H9 (cell line): ENCODE data around the gene PLPP1. TPM values are rescaled to one million over a fixed set of nuclear protein-coding genes. Genes with fewer than 3 reads are reported as not detected.

ENCODE experiments used
- DNase-seq: peaks from one replicate; pipeline ENCODE4 v3.0.0-alpha.2; 2017
- H2AFZ ChIP-seq: one replicate; pipeline ENCODE4 v1.6.1; 2013; ENCODE audit warnings: mild to moderate bottlenecking, low read length, control low read depth, moderate library complexity
- H2AK5ac ChIP-seq: 2 replicates; pipeline ENCODE4 v1.6.1; 2013; ENCODE audit warnings: low read length, control low read depth, mixed read lengths; ENCODE audit not compliant: insufficient read length
- H2BK120ac ChIP-seq: one replicate; pipeline ENCODE4 v1.6.1; 2013; ENCODE audit warnings: low read depth, mild to moderate bottlenecking, low read length, control low read depth, inconsistent platforms; ENCODE audit not compliant: poor library complexity, severe bottlenecking
- H2BK12ac ChIP-seq: 2 replicates; pipeline ENCODE4 v1.6.1; 2013; ENCODE audit warnings: low read length, control low read depth, mixed read lengths, low read depth; ENCODE audit not compliant: insufficient read length
- H2BK15ac ChIP-seq: 2 replicates; pipeline ENCODE4 v1.6.1; 2013; ENCODE audit warnings: low read depth, low read length, control low read depth
- H2BK20ac ChIP-seq: one replicate; pipeline ENCODE4 v1.6.1; 2013; ENCODE audit warnings: low read depth, mild to moderate bottlenecking, low read length, control low read depth, inconsistent platforms; ENCODE audit not compliant: poor library complexity, severe bottlenecking
- H2BK5ac ChIP-seq: 2 replicates; pipeline ENCODE4 v1.6.1; 2013; ENCODE audit warnings: low read length, control low read depth, mixed read lengths; ENCODE audit not compliant: insufficient read length
- H3K14ac ChIP-seq: 2 replicates; pipeline ENCODE4 v1.6.1; 2013; ENCODE audit warnings: low read length, control low read depth; ENCODE audit not compliant: insufficient read depth
- H3K18ac ChIP-seq: 2 replicates; pipeline ENCODE4 v1.6.1; 2013; ENCODE audit warnings: low read depth, mild to moderate bottlenecking, mixed read lengths, low read length, control low read depth; ENCODE audit not compliant: insufficient read length
- H3K23ac ChIP-seq: 2 replicates; pipeline ENCODE4 v1.6.1; 2013; ENCODE audit warnings: low read length, control low read depth, mixed read lengths, low read depth; ENCODE audit not compliant: insufficient read length
- H3K23me2 ChIP-seq: 2 replicates; pipeline ENCODE4 v1.6.1; 2013; ENCODE audit warnings: low read depth, mild to moderate bottlenecking, mixed read lengths, low read length, control low read depth; ENCODE audit not compliant: insufficient read length, poor library complexity, severe bottlenecking
- H3K27ac ChIP-seq: 2 replicates; pipeline ENCODE4 v1.5.1; 2013; ENCODE audit warnings: low read length, control low read depth, mixed read lengths, low read depth; ENCODE audit not compliant: insufficient read length
- H3K27me3 ChIP-seq: 2 replicates; pipeline ENCODE4 v1.6.1; 2013; ENCODE audit warnings: low read length, control low read depth, inconsistent platforms; ENCODE audit not compliant: insufficient read depth
- H3K4ac ChIP-seq: 2 replicates; pipeline ENCODE4 v1.6.1; 2013; ENCODE audit warnings: low read depth, mild to moderate bottlenecking, control low read depth, inconsistent platforms, low read length, moderate library complexity
- H3K4me1 ChIP-seq: 2 replicates; pipeline ENCODE4 v1.6.1; 2013; ENCODE audit warnings: low read length, control low read depth, inconsistent platforms; ENCODE audit not compliant: insufficient read depth
- H3K4me2 ChIP-seq: 2 replicates; pipeline ENCODE4 v1.6.1; 2013; ENCODE audit warnings: low read length, control low read depth, mixed read lengths; ENCODE audit not compliant: insufficient read length, insufficient read depth
- H3K56ac ChIP-seq: 2 replicates; pipeline ENCODE4 v1.6.1; 2013; ENCODE audit warnings: low read depth, mild to moderate bottlenecking, mixed read lengths, low read length, control low read depth; ENCODE audit not compliant: insufficient read length
- H3K79me1 ChIP-seq: 2 replicates; pipeline ENCODE4 v1.6.1; 2013; ENCODE audit warnings: low read depth, mild to moderate bottlenecking, moderate library complexity, low read length, control low read depth, inconsistent platforms; ENCODE audit not compliant: insufficient read depth, poor library complexity, severe bottlenecking
- H3K79me2 ChIP-seq: 2 replicates; pipeline ENCODE4 v1.6.1; 2013; ENCODE audit warnings: low read length, control low read depth, inconsistent platforms; ENCODE audit not compliant: insufficient read depth
- H3K9ac ChIP-seq: 2 replicates; pipeline ENCODE4 v1.6.1; 2013; ENCODE audit warnings: low read length, control low read depth, mixed read lengths; ENCODE audit not compliant: insufficient read length; ENCODE audit errors: extremely low read depth
- H3K9me3 ChIP-seq: one replicate; pipeline ENCODE4 v1.6.1; 2013; ENCODE audit warnings: low read depth, low read length, inconsistent platforms; ENCODE audit not compliant: control insufficient read depth
- H3T11ph ChIP-seq: one replicate; pipeline ENCODE4 v1.6.1; 2013; ENCODE audit warnings: mild to moderate bottlenecking, low read length, control low read depth, inconsistent platforms
- H4K20me1 ChIP-seq: one replicate; pipeline ENCODE4 v1.6.1; 2013; ENCODE audit not compliant: control insufficient read depth, insufficient read length, insufficient read depth
- H4K5ac ChIP-seq: 2 replicates; pipeline ENCODE4 v1.6.1; 2013; ENCODE audit warnings: low read depth, mild to moderate bottlenecking, mixed read lengths, low read length, control low read depth; ENCODE audit not compliant: insufficient read length
- H4K8ac ChIP-seq: replicated peaks from 2 replicates; pipeline ENCODE4 v1.6.1; 2013; ENCODE audit warnings: low read length, control low read depth, mixed read lengths, low read depth; ENCODE audit not compliant: insufficient read length
- H4K91ac ChIP-seq: 2 replicates; pipeline ENCODE4 v1.6.1; 2013; ENCODE audit warnings: low read depth, mild to moderate bottlenecking, moderate library complexity, mixed read lengths, low read length, control low read depth; ENCODE audit not compliant: insufficient read length
- H3K27ac Mint-ChIP-seq, 3 experiments: 2 replicates in 2 of 3; 3 replicates in 1 of 3; pipeline ENCODE4 v1.8.0; 2020 to 2021; ENCODE audit warnings: mixed read lengths in 3 of 3, mild to moderate bottlenecking in 1 of 3, moderate library complexity in 1 of 3
- H3K27me3 Mint-ChIP-seq: 2 replicates; pipeline ENCODE4 v1.8.0; 2021; ENCODE audit warnings: low read depth, mild to moderate bottlenecking, moderate library complexity, mixed read lengths
- H3K36me3 Mint-ChIP-seq, 3 experiments: 2 replicates in 2 of 3; 3 replicates in 1 of 3; pipeline ENCODE4 v1.8.0; 2020 to 2021; ENCODE audit warnings: low read depth in 3 of 3, mixed read lengths in 3 of 3; ENCODE audit not compliant: insufficient read depth in 1 of 3
- H3K4me1 Mint-ChIP-seq, 2 experiments: 2 replicates each; pipeline ENCODE4 v1.8.0; 2020; ENCODE audit warnings: mixed read lengths in 2 of 2
- H3K4me3 Mint-ChIP-seq, 2 experiments: 2 replicates in 1 of 2; 3 replicates in 1 of 2; pipeline ENCODE4 v1.8.0; 2020 to 2021; ENCODE audit warnings: mild to moderate bottlenecking in 2 of 2, mixed read lengths in 2 of 2, moderate library complexity in 1 of 2
- H3K9me3 Mint-ChIP-seq, 2 experiments: 2 replicates in 1 of 2; 3 replicates in 1 of 2; pipeline ENCODE4 v1.8.0; 2020; ENCODE audit warnings: mild to moderate bottlenecking in 2 of 2, mixed read lengths in 2 of 2, moderate library complexity in 1 of 2
- WGBS: extraction: QIAGEN DNeasy Blood & Tissue Kit; methylation state at CpG from one replicate; pipeline ENCODE4 v1.1.7; 2013; ENCODE audit warnings: missing lambda C conversion rate, low lambda C conversion rate, mixed read lengths; ENCODE audit not compliant: insufficient read length; ENCODE audit errors: extremely low coverage; 5-methylcytosine and 5-hydroxymethylcytosine counted together
- total RNA-seq: library from RNA; stranded (reverse); gene quantifications from 2 replicates; pipeline ENCODE4 v1.2.1, GENCODE V29; 2021
- TF ChIP-seq, protein P1 (sequence below): fragments of 200-600 bp; sonication (generic); conservative IDR thresholded peaks from 3 replicates; pipeline ENCODE4 v1.8.0; 2021; ENCODE audit warnings: antibody characterized with exemption, mild to moderate bottlenecking

PLPP1 gene
- total RNA-seq, 1 experiment from 2014 or later: 85.9 TPM

GRCh38 chr5:55570570-55570969 is 35.8 kb upstream of the PLPP1 start:
- Histone ChIP-seq H3K79me1 (no peaks in the 10 kb centered on the region), H4K20me1 (no peaks in the 10 kb centered on the region), H3K4ac (no peak overlapping the region), H3K23ac (no peak overlapping the region), H3K27ac (peak overlapping the region; percentile 14), H3K4me1 (peaks cover 8% of the 10 kb centered on the region; the same call in 1 of the 2 replicates), H4K8ac (no peak overlapping the region), H2BK12ac (no peak overlapping the region), H3K14ac (no peak overlapping the region), H4K5ac (no peak overlapping the region), H2BK15ac (no peak overlapping the region), H3K79me2 (no peaks in the 10 kb centered on the region), H3K9ac (no peak overlapping the region), H2BK5ac (no peak overlapping the region), H2AFZ (no peak overlapping the region), H3K9me3 (no peaks in the 10 kb centered on the region), H3K18ac (peak overlapping the region; percentile 52), H3T11ph (no peak overlapping the region), H4K91ac (no peak overlapping the region), H2BK20ac (no peak overlapping the region), H3K4me2 (no peak overlapping the region), H3K27me3 (no peaks in the 10 kb centered on the region), H3K23me2 (no peaks in the 10 kb centered on the region), H2BK120ac (no peak overlapping the region), H3K56ac (no peak overlapping the region), H2AK5ac (no peak overlapping the region)
- TF ChIP-seq, protein P1, sequence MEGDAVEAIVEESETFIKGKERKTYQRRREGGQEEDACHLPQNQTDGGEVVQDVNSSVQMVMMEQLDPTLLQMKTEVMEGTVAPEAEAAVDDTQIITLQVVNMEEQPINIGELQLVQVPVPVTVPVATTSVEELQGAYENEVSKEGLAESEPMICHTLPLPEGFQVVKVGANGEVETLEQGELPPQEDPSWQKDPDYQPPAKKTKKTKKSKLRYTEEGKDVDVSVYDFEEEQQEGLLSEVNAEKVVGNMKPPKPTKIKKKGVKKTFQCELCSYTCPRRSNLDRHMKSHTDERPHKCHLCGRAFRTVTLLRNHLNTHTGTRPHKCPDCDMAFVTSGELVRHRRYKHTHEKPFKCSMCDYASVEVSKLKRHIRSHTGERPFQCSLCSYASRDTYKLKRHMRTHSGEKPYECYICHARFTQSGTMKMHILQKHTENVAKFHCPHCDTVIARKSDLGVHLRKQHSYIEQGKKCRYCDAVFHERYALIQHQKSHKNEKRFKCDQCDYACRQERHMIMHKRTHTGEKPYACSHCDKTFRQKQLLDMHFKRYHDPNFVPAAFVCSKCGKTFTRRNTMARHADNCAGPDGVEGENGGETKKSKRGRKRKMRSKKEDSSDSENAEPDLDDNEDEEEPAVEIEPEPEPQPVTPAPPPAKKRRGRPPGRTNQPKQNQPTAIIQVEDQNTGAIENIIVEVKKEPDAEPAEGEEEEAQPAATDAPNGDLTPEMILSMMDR: no peak
- H3K4me1 Mint-ChIP-seq: peaks cover 37% of the 10 kb centered on the region in 2 experiments
- no peaks in the 10 kb centered on the region; the same call in 1 of the 2 replicates for H3K27me3 Mint-ChIP-seq
- no CpG with 5 or more reads among the region's 4 CpGs for WGBS
- H3K9me3 Mint-ChIP-seq: no peaks in the 10 kb centered on the region; a peak in 1 of 5 replicates
- peak overlapping the region; percentile 84 to 99 (median 97) for H3K27ac Mint-ChIP-seq
- H3K4me3 Mint-ChIP-seq: no peak overlapping the region; a peak in 1 of 5 replicates
- no peaks in the 10 kb centered on the region for H3K36me3 Mint-ChIP-seq
- no peak for DNase-seq
